ENCODE results near the gene SERPINB6. TPM values are rescaled to one million over a fixed set of nuclear protein-coding genes. Genes with fewer than 3 reads are reported as not detected.

Gene SERPINB6
- total and polyA plus RNA-seq, 9 of the 15 experiments (the other 6 are each of a cell fraction or from before 2014, with no cell fraction given): 86.6 to 211 (median 143) TPM

DNA sequence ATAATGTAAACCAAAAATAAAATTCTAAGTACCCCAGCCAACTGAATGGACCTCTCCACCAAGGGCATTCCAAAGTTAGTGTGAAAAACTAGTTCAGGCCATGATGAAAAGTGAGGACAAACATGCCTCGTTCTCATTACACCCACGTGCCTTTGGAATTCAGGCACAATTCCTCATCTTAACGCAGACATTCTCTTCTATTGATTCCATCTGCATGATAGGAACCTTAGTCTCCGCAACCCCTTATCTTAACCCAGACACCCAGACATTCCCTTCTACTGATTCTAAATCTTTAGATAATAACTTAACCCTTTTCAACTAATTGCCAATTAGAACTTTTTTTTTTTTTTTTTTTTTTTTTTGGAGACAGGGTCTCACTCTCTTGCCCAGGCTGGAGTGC lies 7.6 kb upstream of the SERPINB6 start (continued):
- TF ChIP-seq, protein P1, sequence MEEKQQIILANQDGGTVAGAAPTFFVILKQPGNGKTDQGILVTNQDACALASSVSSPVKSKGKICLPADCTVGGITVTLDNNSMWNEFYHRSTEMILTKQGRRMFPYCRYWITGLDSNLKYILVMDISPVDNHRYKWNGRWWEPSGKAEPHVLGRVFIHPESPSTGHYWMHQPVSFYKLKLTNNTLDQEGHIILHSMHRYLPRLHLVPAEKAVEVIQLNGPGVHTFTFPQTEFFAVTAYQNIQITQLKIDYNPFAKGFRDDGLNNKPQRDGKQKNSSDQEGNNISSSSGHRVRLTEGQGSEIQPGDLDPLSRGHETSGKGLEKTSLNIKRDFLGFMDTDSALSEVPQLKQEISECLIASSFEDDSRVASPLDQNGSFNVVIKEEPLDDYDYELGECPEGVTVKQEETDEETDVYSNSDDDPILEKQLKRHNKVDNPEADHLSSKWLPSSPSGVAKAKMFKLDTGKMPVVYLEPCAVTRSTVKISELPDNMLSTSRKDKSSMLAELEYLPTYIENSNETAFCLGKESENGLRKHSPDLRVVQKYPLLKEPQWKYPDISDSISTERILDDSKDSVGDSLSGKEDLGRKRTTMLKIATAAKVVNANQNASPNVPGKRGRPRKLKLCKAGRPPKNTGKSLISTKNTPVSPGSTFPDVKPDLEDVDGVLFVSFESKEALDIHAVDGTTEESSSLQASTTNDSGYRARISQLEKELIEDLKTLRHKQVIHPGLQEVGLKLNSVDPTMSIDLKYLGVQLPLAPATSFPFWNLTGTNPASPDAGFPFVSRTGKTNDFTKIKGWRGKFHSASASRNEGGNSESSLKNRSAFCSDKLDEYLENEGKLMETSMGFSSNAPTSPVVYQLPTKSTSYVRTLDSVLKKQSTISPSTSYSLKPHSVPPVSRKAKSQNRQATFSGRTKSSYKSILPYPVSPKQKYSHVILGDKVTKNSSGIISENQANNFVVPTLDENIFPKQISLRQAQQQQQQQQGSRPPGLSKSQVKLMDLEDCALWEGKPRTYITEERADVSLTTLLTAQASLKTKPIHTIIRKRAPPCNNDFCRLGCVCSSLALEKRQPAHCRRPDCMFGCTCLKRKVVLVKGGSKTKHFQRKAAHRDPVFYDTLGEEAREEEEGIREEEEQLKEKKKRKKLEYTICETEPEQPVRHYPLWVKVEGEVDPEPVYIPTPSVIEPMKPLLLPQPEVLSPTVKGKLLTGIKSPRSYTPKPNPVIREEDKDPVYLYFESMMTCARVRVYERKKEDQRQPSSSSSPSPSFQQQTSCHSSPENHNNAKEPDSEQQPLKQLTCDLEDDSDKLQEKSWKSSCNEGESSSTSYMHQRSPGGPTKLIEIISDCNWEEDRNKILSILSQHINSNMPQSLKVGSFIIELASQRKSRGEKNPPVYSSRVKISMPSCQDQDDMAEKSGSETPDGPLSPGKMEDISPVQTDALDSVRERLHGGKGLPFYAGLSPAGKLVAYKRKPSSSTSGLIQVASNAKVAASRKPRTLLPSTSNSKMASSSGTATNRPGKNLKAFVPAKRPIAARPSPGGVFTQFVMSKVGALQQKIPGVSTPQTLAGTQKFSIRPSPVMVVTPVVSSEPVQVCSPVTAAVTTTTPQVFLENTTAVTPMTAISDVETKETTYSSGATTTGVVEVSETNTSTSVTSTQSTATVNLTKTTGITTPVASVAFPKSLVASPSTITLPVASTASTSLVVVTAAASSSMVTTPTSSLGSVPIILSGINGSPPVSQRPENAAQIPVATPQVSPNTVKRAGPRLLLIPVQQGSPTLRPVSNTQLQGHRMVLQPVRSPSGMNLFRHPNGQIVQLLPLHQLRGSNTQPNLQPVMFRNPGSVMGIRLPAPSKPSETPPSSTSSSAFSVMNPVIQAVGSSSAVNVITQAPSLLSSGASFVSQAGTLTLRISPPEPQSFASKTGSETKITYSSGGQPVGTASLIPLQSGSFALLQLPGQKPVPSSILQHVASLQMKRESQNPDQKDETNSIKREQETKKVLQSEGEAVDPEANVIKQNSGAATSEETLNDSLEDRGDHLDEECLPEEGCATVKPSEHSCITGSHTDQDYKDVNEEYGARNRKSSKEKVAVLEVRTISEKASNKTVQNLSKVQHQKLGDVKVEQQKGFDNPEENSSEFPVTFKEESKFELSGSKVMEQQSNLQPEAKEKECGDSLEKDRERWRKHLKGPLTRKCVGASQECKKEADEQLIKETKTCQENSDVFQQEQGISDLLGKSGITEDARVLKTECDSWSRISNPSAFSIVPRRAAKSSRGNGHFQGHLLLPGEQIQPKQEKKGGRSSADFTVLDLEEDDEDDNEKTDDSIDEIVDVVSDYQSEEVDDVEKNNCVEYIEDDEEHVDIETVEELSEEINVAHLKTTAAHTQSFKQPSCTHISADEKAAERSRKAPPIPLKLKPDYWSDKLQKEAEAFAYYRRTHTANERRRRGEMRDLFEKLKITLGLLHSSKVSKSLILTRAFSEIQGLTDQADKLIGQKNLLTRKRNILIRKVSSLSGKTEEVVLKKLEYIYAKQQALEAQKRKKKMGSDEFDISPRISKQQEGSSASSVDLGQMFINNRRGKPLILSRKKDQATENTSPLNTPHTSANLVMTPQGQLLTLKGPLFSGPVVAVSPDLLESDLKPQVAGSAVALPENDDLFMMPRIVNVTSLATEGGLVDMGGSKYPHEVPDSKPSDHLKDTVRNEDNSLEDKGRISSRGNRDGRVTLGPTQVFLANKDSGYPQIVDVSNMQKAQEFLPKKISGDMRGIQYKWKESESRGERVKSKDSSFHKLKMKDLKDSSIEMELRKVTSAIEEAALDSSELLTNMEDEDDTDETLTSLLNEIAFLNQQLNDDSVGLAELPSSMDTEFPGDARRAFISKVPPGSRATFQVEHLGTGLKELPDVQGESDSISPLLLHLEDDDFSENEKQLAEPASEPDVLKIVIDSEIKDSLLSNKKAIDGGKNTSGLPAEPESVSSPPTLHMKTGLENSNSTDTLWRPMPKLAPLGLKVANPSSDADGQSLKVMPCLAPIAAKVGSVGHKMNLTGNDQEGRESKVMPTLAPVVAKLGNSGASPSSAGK (IDR thresholded peaks at IDR 0.05): peak; percentile 94
- no peak for TF ChIP-seq FOXK1 (CRISPR knock-in tag; IDR thresholded peaks at IDR 0.05; ENCODE audit: borderline replicate concordance)
- TF ChIP-seq NCOR1 (IDR thresholded peaks at IDR 0.05): no peak
- TF ChIP-seq, protein P2, sequence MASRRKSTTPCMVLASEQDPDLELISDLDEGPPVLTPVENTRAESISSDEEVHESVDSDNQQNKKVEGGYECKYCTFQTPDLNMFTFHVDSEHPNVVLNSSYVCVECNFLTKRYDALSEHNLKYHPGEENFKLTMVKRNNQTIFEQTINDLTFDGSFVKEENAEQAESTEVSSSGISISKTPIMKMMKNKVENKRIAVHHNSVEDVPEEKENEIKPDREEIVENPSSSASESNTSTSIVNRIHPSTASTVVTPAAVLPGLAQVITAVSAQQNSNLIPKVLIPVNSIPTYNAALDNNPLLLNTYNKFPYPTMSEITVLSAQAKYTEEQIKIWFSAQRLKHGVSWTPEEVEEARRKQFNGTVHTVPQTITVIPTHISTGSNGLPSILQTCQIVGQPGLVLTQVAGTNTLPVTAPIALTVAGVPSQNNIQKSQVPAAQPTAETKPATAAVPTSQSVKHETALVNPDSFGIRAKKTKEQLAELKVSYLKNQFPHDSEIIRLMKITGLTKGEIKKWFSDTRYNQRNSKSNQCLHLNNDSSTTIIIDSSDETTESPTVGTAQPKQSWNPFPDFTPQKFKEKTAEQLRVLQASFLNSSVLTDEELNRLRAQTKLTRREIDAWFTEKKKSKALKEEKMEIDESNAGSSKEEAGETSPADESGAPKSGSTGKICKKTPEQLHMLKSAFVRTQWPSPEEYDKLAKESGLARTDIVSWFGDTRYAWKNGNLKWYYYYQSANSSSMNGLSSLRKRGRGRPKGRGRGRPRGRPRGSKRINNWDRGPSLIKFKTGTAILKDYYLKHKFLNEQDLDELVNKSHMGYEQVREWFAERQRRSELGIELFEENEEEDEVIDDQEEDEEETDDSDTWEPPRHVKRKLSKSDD (conservative IDR thresholded peaks at IDR 0.05; ENCODE audit: low read length): no peak
- TF ChIP-seq ZKSCAN1 (IDR thresholded peaks at IDR 0.05; ENCODE audit: low read depth, low read length): no peak
- TF ChIP-seq SPI1 (IDR thresholded peaks at IDR 0.05; ENCODE audit: borderline replicate concordance, low read depth, low read length): no peak
- no peak for TF ChIP-seq NFRKB (IDR thresholded peaks at IDR 0.05; ENCODE audit: low read depth)
- no peak for TF ChIP-seq ZNF3 (CRISPR knock-in tag; IDR thresholded peaks at IDR 0.05)
- TF ChIP-seq, protein P3, sequence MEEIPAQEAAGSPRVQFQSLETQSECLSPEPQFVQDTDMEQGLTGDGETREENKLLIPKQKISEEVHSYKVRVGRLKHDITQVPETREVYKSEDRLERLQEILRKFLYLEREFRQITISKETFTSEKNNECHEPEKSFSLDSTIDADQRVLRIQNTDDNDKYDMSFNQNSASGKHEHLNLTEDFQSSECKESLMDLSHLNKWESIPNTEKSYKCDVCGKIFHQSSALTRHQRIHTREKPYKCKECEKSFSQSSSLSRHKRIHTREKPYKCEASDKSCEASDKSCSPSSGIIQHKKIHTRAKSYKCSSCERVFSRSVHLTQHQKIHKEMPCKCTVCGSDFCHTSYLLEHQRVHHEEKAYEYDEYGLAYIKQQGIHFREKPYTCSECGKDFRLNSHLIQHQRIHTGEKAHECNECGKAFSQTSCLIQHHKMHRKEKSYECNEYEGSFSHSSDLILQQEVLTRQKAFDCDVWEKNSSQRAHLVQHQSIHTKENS (CRISPR knock-in tag; IDR thresholded peaks at IDR 0.05): no peak
- no peak for TF ChIP-seq SMAD3 (CRISPR knock-in tag; conservative IDR thresholded peaks at IDR 0.05)
- TF ChIP-seq RCOR1 (IDR thresholded peaks at IDR 0.05; ENCODE audit: borderline replicate concordance in 1 of 2, low read depth in 2 of 2, low read length in 2 of 2): peak in 1 of 2 experiments; percentile 39; a peak in 1 of 4 replicates
- TF ChIP-seq NR4A1 (CRISPR knock-in tag; IDR thresholded peaks at IDR 0.05): no peak
- TF ChIP-seq NR4A1 (tag; IDR thresholded peaks at IDR 0.05): peak; percentile 64; the same call in 1 of the 2 replicates
- no peak for TF ChIP-seq ARID2 (IDR thresholded peaks at IDR 0.05)
- TF ChIP-seq TARDBP (IDR thresholded peaks at IDR 0.05): no peak

Measured in K562 (cell line).